Type B pancreatic cell (in vitro differentiated cells): ENCODE results near the gene UROC1. TPM values are rescaled to one million over a fixed set of nuclear protein-coding genes. Genes with fewer than 3 reads are reported as not detected.

Experiments
- DNase-seq: peaks from one replicate; pipeline ENCODE4 v3.0.0; 2021; ENCODE audit warnings: mixed read lengths; ENCODE audit not compliant: unreplicated experiment; ENCODE audit errors: extremely low spot score
- H3K27ac Mint-ChIP-seq: 2 replicates; pipeline ENCODE4 v1.8.0; 2021; ENCODE audit warnings: mild to moderate bottlenecking, mixed read lengths
- H3K27me3 Mint-ChIP-seq: 2 replicates; pipeline ENCODE4 v1.8.0; 2021; ENCODE audit warnings: mixed read lengths
- H3K36me3 Mint-ChIP-seq: 2 replicates; pipeline ENCODE4 v1.8.0; 2021; ENCODE audit warnings: mixed read lengths
- H3K4me1 Mint-ChIP-seq: one replicate; pipeline ENCODE4 v1.8.0; 2021; ENCODE audit warnings: mixed read lengths; ENCODE audit not compliant: unreplicated experiment
- H3K4me3 Mint-ChIP-seq: 2 replicates; pipeline ENCODE4 v1.8.0; 2021; ENCODE audit warnings: mild to moderate bottlenecking, mixed read lengths
- H3K9me3 Mint-ChIP-seq: 2 replicates; pipeline ENCODE4 v1.8.0; 2021; ENCODE audit warnings: mixed read lengths
- CTCF ChIP-seq: fragments of 200-600 bp; sonication (generic); conservative IDR thresholded peaks from 2 replicates; pipeline ENCODE4 v1.5.0; 2021; ENCODE audit warnings: antibody characterized with exemption, mild to moderate bottlenecking
- total RNA-seq: library from RNA; stranded (reverse); gene quantifications from 2 replicates; pipeline ENCODE4 v1.2.1, GENCODE V29; 2021; ENCODE audit warnings: low replicate concordance

Gene UROC1
- total RNA-seq, 1 donor from 2014 or later, result not detected

DNA sequence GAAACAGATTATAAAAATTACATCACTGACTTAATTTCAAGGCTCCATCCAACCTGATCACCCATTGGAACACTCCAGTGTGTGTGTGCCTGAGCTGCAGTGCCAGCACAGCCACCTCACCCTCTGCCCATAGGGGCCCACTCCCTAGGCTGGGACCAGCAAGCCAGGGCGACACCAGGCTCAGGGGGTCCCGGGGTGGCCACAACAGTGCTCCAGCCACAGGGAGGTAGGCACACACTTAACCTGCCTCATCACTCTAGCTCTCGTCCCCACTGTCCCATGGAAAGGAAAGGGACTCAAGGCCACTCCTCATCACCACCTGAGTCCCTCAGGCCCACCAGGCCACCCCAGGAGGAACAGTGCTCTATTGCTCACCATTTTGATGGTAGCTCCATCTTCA lies 66.8 kb downstream of the UROC1 start:
- Mint-ChIP-seq H3K4me1 (no peaks in the 10 kb centered on the region), H3K36me3 (peaks cover 4% of the 10 kb centered on the region), H3K4me3 (no peak overlapping the region), H3K9me3 (no peaks in the 10 kb centered on the region), H3K27me3 (no peaks in the 10 kb centered on the region), H3K27ac (no peak overlapping the region)
- DNase-seq, result no peak
- TF ChIP-seq CTCF, result no peak

DNA sequence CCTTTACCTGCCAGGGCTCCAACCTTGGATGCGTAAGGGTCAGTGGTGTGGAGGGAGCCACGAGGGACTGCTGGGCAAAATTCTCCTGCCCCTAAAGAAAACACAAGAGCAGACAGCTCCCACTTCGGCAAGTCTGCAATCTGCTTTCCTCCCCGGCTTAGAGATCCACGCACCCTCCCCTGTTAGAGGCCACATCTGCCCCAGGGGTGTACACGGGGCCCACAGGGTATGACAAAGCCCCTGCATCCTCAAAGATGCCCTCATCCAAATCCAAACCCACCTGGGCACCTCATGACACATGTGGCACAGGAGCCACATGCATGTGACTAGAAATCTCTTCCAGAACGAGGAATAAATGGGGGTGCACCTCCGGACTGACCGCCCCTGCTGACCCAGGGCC lies 67.4 kb downstream of the UROC1 start:
- H3K4me3 Mint-ChIP-seq, result no peak overlapping the region
- H3K27ac Mint-ChIP-seq, result no peak overlapping the region
- peaks cover 4% of the 10 kb centered on the region for H3K36me3 Mint-ChIP-seq
- no peak for DNase-seq
- no peaks in the 10 kb centered on the region for H3K4me1 Mint-ChIP-seq
- H3K9me3 Mint-ChIP-seq, result no peaks in the 10 kb centered on the region
- no peaks in the 10 kb centered on the region for H3K27me3 Mint-ChIP-seq
- no peak for TF ChIP-seq CTCF

- H3K27ac Mint-ChIP-seq, result no peak overlapping the region
Observed at GRCh38 chr3:126449621-126450051, 67.9 kb downstream of the UROC1 start.

DNA sequence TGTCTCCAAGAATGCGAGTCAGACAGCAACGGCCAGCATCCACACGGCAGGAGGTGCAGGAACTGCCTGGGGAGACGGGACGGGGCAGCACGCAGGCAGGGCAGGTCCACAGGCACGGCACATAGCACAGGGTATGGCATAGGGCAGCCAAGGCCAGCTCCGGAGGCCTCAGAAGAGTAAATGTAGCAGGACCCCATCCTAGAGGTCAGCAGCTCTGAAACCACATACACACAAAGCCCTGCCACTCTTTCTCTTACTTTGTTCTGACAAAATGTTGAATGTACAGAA lies 68.7 kb downstream of the UROC1 start:
- Mint-ChIP-seq H3K36me3 (peaks cover 4% of the 10 kb centered on the region), H3K9me3 (no peaks in the 10 kb centered on the region), H3K27me3 (no peaks in the 10 kb centered on the region), H3K4me3 (no peak overlapping the region), H3K27ac (no peak overlapping the region), H3K4me1 (no peaks in the 10 kb centered on the region)
- TF ChIP-seq CTCF, result no peak
- no peak for DNase-seq

More at GRCh38 chr3:126449621-126450051, 67.9 kb downstream of the UROC1 start:
- Mint-ChIP-seq H3K27me3 (no peaks in the 10 kb centered on the region), H3K36me3 (peaks cover 4% of the 10 kb centered on the region), H3K4me1 (no peaks in the 10 kb centered on the region), H3K9me3 (no peaks in the 10 kb centered on the region), H3K4me3 (no peak overlapping the region)
- no peak for DNase-seq
- TF ChIP-seq CTCF, result no peak

- H3K4me1 Mint-ChIP-seq, result peaks cover under 1% of the 10 kb centered on the region
- no peak overlapping the region for H3K27ac Mint-ChIP-seq
- H3K27me3 Mint-ChIP-seq, result no peaks in the 10 kb centered on the region
- H3K36me3 Mint-ChIP-seq, result peaks cover 4% of the 10 kb centered on the region
- no peak for DNase-seq
- H3K4me3 Mint-ChIP-seq, result no peak overlapping the region
- no peak for TF ChIP-seq CTCF
- no peaks in the 10 kb centered on the region for H3K9me3 Mint-ChIP-seq
Observed at GRCh38 chr3:126448136-126448892, 69.3 kb downstream of the UROC1 start.
